HG02678 (cell line): ENCODE measurements around the gene SRRM2.

Experiments used
- ATAC-seq: cut with Tn5 transposase; IDR thresholded peaks from one replicate; pipeline ENCODE4 v1.9.1; 2021; ENCODE audit warnings: mild to moderate bottlenecking, moderate library complexity; ENCODE audit not compliant: unreplicated experiment

SRRM2 gene

GRCh38 chr16:2787961-2788360 is 35.5 kb downstream of the SRRM2 start:
- ATAC-seq: no peak

- no peak for ATAC-seq
Observed at GRCh38 chr16:2790631-2791030, 38.2 kb downstream of the SRRM2 start.

- no peak for ATAC-seq
Observed at GRCh38 chr16:2791174-2791573, 38.7 kb downstream of the SRRM2 start.

GRCh38 chr16:2792940-2793339 is 40.5 kb downstream of the SRRM2 start:
- no peak for ATAC-seq

GRCh38 chr16:2795395-2796143 is 43.1 kb downstream of the SRRM2 start:
- no peak for ATAC-seq

GRCh38 chr16:2798723-2799204 is 46.3 kb downstream of the SRRM2 start:
- ATAC-seq: no peak

GRCh38 chr16:2799205-2799858 is 46.9 kb downstream of the SRRM2 start:
- ATAC-seq: no peak

- ATAC-seq: no peak
Observed at GRCh38 chr16:2799859-2800226, 47.4 kb downstream of the SRRM2 start.

GRCh38 chr16:2803545-2804195 is 51.2 kb downstream of the SRRM2 start:
- ATAC-seq: no peak

- no peak for ATAC-seq
Observed at GRCh38 chr16:2804728-2805127, 52.3 kb downstream of the SRRM2 start.

- no peak for ATAC-seq
Observed at GRCh38 chr16:2806286-2806685, 53.8 kb downstream of the SRRM2 start.

GRCh38 chr16:2808181-2808580 is 55.7 kb downstream of the SRRM2 start:
- no peak for ATAC-seq

GRCh38 chr16:2809149-2809760 is 56.8 kb downstream of the SRRM2 start:
- ATAC-seq: no peak

- ATAC-seq: no peak
Observed at GRCh38 chr16:2810651-2811050, 58.2 kb downstream of the SRRM2 start.

- no peak for ATAC-seq
Observed at GRCh38 chr16:2811703-2812471, 59.4 kb downstream of the SRRM2 start.

- ATAC-seq: no peak
Observed at GRCh38 chr16:2813771-2814221, 61.4 kb downstream of the SRRM2 start.

GRCh38 chr16:2814551-2815298 is 62.3 kb downstream of the SRRM2 start:
- ATAC-seq: no peak

GRCh38 chr16:2815299-2815771 is 62.9 kb downstream of the SRRM2 start:
- no peak for ATAC-seq

- ATAC-seq: no peak
Observed at GRCh38 chr16:2816751-2817339, 64.4 kb downstream of the SRRM2 start, which contains the start of gene PRSS21. PRSS21 (plus strand) TSS chr16:2817237; CDS start chr16:2817269, 32 bp downstream.
